Measurements from ENCODE around the gene AHCYL2.

DNA sequence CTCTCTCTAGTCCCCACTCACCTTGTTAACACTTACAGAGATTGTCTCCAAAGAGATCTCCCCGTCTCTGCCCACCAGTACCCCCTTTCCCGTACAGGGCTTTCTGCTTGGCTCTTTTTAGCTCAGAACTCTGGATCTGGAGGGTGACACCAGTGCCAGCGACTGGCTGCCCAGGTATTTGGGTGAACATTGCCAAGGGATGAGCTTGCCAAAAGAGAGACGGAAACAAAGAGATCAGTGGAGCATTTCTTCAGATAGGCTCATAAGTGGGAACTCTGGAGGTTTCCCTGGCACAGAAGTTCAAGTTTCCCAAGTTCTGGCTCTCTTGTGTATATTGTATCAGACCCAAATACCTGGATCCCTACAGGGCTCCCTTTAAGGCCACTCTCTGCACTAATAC lies 239.4 kb downstream of the AHCYL2 start:
- TF ChIP-seq, protein P1, sequence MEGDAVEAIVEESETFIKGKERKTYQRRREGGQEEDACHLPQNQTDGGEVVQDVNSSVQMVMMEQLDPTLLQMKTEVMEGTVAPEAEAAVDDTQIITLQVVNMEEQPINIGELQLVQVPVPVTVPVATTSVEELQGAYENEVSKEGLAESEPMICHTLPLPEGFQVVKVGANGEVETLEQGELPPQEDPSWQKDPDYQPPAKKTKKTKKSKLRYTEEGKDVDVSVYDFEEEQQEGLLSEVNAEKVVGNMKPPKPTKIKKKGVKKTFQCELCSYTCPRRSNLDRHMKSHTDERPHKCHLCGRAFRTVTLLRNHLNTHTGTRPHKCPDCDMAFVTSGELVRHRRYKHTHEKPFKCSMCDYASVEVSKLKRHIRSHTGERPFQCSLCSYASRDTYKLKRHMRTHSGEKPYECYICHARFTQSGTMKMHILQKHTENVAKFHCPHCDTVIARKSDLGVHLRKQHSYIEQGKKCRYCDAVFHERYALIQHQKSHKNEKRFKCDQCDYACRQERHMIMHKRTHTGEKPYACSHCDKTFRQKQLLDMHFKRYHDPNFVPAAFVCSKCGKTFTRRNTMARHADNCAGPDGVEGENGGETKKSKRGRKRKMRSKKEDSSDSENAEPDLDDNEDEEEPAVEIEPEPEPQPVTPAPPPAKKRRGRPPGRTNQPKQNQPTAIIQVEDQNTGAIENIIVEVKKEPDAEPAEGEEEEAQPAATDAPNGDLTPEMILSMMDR (IDR thresholded peaks at IDR 0.05; ENCODE audit: insufficient read depth, low read length) = no peak
- TF ChIP-seq POLR2AphosphoS5 (IDR thresholded peaks at IDR 0.05; ENCODE audit: low read depth) = no peak
